ENCODE results near the gene KLF11.
"Not testable (repeated sequence)": the region's sequence is repeated elsewhere in the genome, so short reads cannot be mapped to it uniquely, and the experiment has no call there.

Gene KLF11

GRCh38 chr2:10009811-10010781 is 33.3 kb upstream of the KLF11 start:
- no peak for DNase-seq

- not testable (repeated sequence) for DNase-seq
Observed at GRCh38 chr2:10010861-10011605, 32.3 kb upstream of the KLF11 start.

- DNase-seq: not testable (repeated sequence)
Observed at GRCh38 chr2:10011606-10012325, 31.6 kb upstream of the KLF11 start.

GRCh38 chr2:10012366-10012962 is 30.9 kb upstream of the KLF11 start:
- not testable (repeated sequence) for DNase-seq

DNA sequence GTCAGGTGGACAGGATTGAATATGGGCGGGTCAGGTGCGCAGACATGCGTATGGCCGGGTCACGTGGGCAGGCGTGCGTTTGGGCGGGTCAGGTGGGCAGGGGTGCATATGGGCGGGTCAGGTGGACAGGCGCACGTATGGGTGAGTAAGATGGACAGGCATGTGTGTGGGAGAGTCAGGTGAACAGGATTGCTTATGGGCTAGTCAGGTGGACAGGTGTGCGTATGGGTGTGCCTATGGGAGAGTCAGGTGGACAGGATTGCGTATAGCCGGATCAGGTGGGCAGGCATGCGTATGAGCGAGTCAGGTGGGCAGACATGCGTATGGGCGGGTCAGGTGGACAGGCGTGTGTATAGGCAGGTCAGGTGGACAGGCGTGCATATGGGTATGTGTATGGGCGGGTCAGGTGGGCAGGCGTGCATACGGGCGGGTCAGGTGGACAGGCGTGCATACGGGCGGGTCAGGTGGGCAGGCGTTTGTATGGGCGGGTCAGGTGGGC is 30.3 kb upstream of the KLF11 start:
- no peak for DNase-seq

DNA sequence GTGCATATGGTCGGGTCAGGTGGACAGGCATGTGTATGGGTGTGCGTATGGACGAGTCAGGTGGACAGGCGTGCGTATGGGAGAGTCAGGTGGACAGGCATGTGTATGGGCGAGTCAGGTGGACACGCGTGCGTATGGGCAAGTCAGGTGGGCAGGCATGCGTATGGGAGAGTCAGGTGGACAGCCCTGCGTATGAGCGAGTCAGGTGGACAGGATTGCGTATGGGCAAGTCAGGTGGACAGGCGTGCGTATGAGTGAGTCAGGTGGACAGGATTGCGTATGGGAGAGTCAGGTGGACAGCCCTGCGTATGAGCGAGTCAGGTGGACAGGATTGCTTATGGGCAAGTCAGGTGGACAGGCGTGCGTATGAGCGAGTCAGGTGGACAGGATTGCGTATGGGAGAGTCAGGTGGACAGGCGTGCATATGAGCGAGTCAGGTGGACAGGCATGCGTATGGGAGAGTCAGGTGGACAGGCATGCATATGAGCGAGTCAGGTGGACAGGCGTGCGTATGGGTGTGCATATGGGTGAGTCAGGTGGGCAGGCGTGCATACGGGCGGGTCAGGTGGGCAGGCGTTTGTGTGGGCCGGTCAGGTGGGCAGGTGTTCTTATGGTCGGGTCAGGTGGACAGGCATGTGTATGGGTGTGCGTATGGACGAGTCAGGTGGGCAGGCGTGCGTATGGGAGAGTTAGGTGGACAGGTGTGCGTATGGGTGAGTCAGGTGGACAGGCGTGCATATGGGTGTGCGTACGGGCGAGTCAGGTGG is 29.5 kb upstream of the KLF11 start:
- not testable (repeated sequence) for DNase-seq

- DNase-seq: no peak
Observed at GRCh38 chr2:10014418-10015190, 28.7 kb upstream of the KLF11 start.

- DNase-seq: not testable (repeated sequence)
Observed at GRCh38 chr2:10015376-10015989, 27.9 kb upstream of the KLF11 start.

DNA sequence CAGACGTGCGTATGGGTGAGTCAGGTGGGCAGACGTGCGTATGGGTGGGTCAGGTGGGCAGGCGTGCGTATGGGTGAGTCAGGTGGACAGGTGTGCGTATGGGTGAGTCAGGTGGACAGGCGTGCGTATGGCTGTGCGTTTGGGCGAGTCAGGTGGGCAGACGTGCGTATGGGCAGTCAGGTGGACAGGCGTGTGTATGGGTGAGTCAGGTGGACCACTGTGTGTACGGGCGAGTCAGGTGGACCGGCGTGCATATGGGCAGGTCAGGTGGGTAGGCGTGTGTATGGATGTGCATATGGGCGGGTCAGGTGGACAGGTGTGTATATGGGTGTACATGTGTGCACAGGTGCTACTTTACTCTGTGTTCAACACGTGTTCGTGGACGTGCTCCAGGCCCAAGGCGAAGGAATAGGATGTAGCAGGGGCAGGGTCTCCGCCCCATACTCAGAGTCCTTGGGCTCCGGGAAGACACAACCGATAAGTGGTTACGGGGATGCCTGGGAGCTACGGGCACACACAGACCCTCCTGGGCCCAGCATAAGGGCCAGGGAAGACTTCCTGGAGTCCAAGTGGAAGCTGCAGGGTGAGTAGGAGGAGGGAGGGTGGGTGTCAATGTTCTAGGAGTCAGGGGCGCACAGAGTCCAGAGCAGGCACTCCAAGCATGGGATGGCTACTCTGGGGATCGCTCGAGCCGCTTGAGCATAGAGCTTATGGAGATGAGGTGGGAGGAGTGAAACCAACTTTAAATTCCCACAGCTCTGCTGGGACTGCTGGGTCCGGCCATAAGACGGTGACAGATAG is 27.1 kb upstream of the KLF11 start:
- no peak for DNase-seq

- no peak for DNase-seq
Observed at GRCh38 chr2:10016802-10017258, 26.5 kb upstream of the KLF11 start.

DNA sequence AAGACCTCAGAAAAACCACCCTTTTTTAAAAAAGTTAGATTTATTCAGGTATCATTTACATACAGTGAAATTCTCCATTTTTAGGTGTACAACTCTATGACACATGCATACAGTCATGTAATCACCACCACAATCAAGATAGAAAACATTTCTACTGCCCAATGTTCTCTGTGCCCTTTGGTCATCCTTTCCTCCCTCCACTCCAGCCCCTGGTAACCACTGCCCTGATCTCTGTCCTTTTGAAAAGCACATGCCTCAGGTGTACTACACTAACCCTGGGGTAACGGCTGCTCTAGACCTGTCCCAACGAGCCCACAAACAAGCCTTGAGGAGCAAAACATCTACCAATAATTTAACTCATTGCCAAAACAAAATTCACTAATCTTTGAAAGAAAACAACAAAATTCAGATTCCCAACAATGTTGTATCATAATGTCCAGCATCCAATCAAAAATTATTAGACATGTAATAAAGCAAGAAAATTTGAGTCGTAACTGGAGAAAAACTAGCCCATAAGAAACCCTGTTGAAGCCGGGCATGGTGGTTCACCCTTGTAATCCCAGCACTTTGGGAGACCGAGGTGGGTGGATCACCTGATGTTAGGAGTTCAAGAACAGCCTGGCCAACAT is 25.9 kb upstream of the KLF11 start:
- no peak for DNase-seq

- DNase-seq: no peak
Observed at GRCh38 chr2:10019174-10019573, 24.2 kb upstream of the KLF11 start.

DNA sequence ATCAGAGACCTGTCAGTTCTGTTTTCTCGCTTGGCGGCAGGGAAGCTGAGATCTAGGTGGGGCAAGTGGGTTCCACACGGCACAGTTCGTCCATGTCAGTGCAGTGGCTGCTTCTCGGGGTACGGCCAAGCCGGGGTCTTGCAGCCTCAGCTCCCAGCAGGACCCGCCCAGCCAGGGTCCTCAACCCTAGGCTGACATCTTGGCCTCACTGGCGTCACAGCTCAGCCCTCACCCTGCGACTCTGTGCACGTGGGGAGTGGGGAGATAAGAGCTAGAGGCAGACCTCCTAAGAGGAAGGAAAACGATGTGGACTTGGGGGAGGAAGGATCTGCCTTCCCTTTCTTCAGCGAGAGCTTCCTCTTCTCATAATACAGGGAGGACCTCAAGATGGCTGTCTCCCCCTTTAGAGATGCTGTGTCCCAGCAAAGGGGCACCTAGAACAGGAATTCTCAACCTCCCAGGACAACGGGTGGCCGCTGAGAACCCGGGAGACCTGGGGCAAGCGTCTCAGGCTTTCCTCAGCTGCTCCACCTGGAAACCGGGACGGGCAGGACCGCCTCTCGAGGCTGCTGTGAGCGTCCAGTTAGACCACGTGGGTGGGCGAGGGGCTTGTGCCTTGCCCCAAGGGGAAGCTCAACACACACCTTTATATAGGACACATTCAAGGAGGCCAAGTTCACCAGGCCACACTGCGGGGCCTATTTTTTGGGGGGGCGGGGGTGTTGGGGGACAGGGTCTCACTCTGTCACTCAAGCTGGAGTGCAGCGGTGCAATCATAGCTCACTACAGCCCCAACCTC is 23.5 kb upstream of the KLF11 start:
- no peak for DNase-seq

DNA sequence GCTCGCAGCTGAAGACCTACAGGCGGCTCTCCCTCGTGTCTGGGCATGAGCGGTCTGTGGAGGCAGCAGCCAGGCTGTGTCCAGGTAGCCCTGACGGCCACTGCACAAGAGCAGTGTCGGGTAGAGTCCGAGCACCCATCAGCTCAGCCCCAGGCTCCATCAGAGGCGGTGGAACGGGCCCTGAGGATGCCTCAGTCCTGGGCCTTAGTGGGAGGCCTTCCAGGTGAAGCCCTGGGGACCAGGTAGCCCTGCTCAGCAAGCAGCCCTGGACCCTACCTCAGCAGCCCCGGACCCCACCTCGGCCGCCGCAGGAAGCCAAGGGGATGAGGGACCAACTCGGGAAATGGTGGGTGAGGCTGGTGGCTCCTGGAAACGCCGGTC is 21.3 kb upstream of the KLF11 start:
- no peak for DNase-seq

DNA sequence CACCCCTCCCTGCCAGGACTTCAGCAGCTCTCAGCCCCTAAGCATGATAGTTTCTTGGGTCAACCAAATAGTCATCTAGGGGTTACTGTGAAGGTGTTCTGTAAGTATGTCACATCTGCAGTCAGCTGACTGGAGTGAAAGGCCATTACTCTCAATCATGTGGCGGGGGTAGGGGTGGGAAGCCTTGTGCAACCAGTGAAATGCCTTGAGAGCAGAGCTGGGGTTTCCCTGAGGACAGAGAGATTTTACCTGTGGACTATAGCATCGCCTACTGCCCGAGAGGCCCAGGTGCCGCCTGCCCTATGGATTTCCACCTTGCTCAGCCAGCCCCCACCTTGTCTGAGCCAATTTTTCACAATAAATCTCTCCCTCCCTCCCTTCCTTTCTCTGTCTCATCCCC is 20.9 kb upstream of the KLF11 start:
- DNase-seq: no peak

DNA sequence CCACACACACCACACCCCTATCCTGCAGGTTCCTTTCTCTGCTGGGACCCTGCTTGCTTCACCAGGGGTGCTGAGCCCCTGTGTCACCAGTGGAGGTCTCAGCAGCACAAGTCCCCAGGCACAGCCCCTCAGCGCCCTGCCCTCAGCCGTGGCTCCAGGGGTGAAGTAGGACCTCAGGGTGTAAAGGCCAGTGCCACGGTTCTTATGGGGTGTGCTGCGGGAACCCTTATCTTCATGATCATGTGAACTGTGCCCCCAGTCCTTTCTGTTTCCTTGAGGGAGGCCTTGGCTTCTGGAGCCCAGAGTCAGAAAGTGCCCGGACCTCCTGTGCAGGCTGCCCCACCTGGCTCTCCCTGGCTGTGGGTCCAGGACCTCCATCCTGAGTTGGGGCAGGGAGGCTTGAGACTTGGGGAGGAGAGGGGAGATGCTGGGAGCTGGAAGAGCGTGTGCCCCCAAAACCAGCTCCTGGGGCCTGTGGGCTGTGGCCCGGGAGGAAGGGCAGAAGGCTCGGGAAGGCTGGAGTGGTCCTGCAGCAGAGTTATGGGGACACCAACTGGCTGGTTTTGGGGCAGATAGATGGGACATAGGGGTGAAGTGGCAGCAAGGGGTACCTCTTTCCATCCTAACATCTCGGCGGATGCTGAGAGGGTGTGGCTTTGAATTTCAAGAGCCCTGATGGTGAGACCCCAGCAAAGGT is 20.2 kb upstream of the KLF11 start:
- DNase-seq: no peak

DNA sequence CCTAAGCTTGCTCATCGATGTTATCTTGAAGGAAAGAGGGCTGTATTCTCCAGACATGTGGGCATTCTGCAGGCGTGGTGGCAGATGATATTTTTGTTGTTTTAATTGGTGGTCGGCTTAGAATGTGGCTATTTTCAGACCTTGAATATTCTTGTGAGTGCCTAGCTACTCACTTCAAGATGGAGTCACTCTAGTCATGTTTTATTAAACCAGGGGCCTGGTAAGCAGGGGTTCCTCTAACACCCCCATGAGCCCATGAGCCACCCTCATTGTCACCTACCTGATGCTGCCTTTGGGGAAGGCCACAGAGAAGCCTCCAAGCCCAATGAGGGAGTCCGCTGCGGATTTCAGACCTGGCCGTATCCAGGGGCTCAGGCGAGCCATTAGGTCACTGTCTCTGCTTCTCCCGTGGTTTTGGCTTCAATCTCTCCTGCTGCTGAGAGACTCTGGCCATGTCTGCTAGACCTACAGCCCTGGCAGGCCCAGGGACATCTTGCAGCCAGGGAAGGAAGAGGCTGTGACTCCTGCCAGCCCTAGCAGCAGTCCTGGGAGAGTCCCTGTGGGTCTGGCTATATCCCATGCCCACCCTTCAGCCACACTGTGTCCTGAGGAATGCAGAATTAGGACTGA is 16.3 kb upstream of the KLF11 start:
- no peak for DNase-seq

Data from T1000 (cell line).